Measurements from ENCODE around the gene KRTAP10-11. TPM values are rescaled to one million over a fixed set of nuclear protein-coding genes. Genes with fewer than 3 reads are reported as not detected.

Gene KRTAP10-11
- total and polyA plus RNA-seq, 2 donors (not counting 1 experiment from before 2014, with no cell fraction given) = not detected

DNA sequence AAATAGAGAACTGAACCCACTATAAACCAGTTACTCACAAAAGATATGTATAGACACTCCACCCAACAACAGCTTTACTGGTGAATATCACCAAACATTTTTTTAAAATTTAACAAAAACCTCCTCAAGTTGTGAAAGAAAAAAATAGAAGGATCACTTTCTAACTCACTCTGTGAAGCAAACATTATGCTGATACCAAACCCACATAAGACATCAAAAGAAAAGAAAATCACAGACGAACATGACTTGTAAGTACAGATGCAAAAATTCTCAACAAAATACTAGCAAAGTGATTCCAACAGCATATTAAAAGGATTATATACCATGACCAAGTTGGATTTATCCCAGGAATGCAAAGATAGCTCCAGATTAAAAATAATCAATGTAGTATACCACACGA is 45.5 kb downstream of the KRTAP10-11 start:
- no peak overlapping the region for H3K4me2 ChIP-seq (ENCODE audit: extremely low read depth, insufficient read depth, low read length)
- H3K4me3 ChIP-seq (replicated peaks in 1 of 4; ENCODE audit: control extremely low read depth in 1 of 4, insufficient read depth in 1 of 4, low read depth in 3 of 4, low read length in 4 of 4) = no peak overlapping the region
- no peaks in the 10 kb centered on the region for H4K20me1 ChIP-seq (ENCODE audit: control insufficient read depth, extremely low read depth, insufficient read depth, low read length)
- TF ChIP-seq, protein P1, sequence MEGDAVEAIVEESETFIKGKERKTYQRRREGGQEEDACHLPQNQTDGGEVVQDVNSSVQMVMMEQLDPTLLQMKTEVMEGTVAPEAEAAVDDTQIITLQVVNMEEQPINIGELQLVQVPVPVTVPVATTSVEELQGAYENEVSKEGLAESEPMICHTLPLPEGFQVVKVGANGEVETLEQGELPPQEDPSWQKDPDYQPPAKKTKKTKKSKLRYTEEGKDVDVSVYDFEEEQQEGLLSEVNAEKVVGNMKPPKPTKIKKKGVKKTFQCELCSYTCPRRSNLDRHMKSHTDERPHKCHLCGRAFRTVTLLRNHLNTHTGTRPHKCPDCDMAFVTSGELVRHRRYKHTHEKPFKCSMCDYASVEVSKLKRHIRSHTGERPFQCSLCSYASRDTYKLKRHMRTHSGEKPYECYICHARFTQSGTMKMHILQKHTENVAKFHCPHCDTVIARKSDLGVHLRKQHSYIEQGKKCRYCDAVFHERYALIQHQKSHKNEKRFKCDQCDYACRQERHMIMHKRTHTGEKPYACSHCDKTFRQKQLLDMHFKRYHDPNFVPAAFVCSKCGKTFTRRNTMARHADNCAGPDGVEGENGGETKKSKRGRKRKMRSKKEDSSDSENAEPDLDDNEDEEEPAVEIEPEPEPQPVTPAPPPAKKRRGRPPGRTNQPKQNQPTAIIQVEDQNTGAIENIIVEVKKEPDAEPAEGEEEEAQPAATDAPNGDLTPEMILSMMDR (conservative IDR thresholded peaks at IDR 0.05 in 1 of 2, IDR thresholded peaks at IDR 0.05 in 1 of 2; ENCODE audit: low read depth in 1 of 2, low read length in 2 of 2) = no peak
- TF ChIP-seq EZH2 (IDR thresholded peaks at IDR 0.05; ENCODE audit: low read length, missing control alignments) = no peak
- H3K27ac ChIP-seq (ENCODE audit: insufficient read depth, low read length) = no peak overlapping the region
- H3K27me3 ChIP-seq (ENCODE audit: control insufficient read depth, insufficient read depth, low read length) = peaks cover 4% of the 10 kb centered on the region
- no peak overlapping the region for H2AFZ ChIP-seq (ENCODE audit: low read length)
- H3K9me3 ChIP-seq (ENCODE audit: control insufficient read depth, insufficient read depth, low read depth, low read length) = no peaks in the 10 kb centered on the region
- H3K79me2 ChIP-seq (ENCODE audit: control insufficient read depth, insufficient read depth, low read length) = no peaks in the 10 kb centered on the region
- no peak for DNase-seq (ENCODE audit: low read depth in 2 of 2)
- no peaks in the 10 kb centered on the region for H3K36me3 ChIP-seq (ENCODE audit: control insufficient read depth, insufficient read depth, low read length)
- H3K4me1 ChIP-seq (ENCODE audit: control insufficient read depth, extremely low read depth, insufficient read depth, low read length) = no peaks in the 10 kb centered on the region
- H3K9ac ChIP-seq (ENCODE audit: insufficient read depth, low read length) = no peak overlapping the region

DNA sequence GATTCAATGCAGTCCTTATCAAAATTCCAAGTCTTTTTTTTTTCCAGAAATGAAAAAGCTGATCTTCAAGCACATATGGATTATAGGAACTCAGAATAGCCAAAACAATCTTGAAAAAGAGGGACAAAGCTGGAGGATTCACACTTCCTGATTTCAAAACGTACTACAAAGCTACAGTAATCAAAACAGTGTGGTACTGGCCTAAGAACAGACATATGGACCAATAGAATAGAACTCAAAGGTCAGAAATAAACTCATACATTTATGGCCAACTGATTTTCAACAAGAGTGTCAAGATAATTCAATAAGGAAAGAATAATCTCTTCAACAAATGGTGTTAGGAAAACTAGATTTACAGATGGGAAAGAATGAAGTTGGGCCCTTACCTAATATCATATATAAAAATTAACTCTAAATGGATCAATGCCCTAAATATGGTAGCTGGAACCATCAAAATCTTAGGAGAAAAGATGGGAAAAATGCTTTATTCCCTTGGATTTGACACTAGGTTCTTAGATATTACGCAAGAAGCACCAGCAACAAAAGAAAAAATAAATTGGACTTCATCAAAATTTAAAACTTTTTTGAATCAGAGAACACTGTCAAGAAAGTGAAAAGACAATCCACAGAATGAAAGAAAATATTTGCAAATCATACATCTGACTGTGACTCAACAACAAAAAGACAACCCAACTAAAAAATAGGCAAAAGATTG is 46.7 kb downstream of the KRTAP10-11 start:
- Histone ChIP-seq H2AFZ (ENCODE audit: low read length) (no peak overlapping the region), H3K9me3 (ENCODE audit: control insufficient read depth, insufficient read depth, low read depth, low read length) (no peaks in the 10 kb centered on the region), H3K36me3 (ENCODE audit: control insufficient read depth, insufficient read depth, low read length) (no peaks in the 10 kb centered on the region), H3K4me3 (replicated peaks in 1 of 4; ENCODE audit: control extremely low read depth in 1 of 4, insufficient read depth in 1 of 4, low read depth in 3 of 4, low read length in 4 of 4) (no peak overlapping the region), H3K27ac (ENCODE audit: insufficient read depth, low read length) (no peak overlapping the region), H3K9ac (ENCODE audit: insufficient read depth, low read length) (no peak overlapping the region), H4K20me1 (ENCODE audit: control insufficient read depth, extremely low read depth, insufficient read depth, low read length) (no peaks in the 10 kb centered on the region), H3K4me2 (ENCODE audit: extremely low read depth, insufficient read depth, low read length) (no peak overlapping the region), H3K4me1 (ENCODE audit: control insufficient read depth, extremely low read depth, insufficient read depth, low read length) (no peaks in the 10 kb centered on the region), H3K79me2 (ENCODE audit: control insufficient read depth, insufficient read depth, low read length) (no peaks in the 10 kb centered on the region), H3K27me3 (ENCODE audit: control insufficient read depth, insufficient read depth, low read length) (peaks cover 5% of the 10 kb centered on the region)
- TF ChIP-seq, protein P1 (conservative IDR thresholded peaks at IDR 0.05 in 1 of 2, IDR thresholded peaks at IDR 0.05 in 1 of 2; ENCODE audit: low read depth in 1 of 2, low read length in 2 of 2) = no peak
- TF ChIP-seq EZH2 (IDR thresholded peaks at IDR 0.05; ENCODE audit: low read length, missing control alignments) = no peak
- no peak for DNase-seq (ENCODE audit: low read depth in 2 of 2)

DNA sequence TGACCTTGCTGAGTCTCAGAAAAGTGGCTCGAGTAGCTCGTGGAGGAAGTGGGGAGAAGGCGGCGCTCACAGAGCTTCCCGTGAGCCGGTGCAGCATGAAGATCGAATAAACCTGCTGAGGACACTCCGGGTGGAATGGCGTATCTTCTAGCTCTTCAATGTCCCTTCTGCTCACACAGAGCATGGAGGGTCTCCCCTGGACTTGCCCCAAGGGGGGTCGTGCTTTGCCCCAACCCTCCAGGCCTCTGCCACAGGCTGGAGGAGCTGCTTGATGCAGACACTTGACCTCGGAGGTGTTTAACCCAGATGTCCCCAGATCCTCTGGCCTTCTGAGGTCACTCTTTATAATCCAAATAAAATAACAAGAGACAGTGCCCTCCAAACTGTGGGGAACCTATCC is 48.6 kb downstream of the KRTAP10-11 start:
- H3K27me3 ChIP-seq (ENCODE audit: control insufficient read depth, insufficient read depth, low read length) = peaks cover 5% of the 10 kb centered on the region
- H2AFZ ChIP-seq (ENCODE audit: low read length) = no peak overlapping the region
- no peak overlapping the region for H3K4me2 ChIP-seq (ENCODE audit: extremely low read depth, insufficient read depth, low read length)
- no peaks in the 10 kb centered on the region for H4K20me1 ChIP-seq (ENCODE audit: control insufficient read depth, extremely low read depth, insufficient read depth, low read length)
- no peaks in the 10 kb centered on the region for H3K4me1 ChIP-seq (ENCODE audit: control insufficient read depth, extremely low read depth, insufficient read depth, low read length)
- no peak for TF ChIP-seq EZH2 (IDR thresholded peaks at IDR 0.05; ENCODE audit: low read length, missing control alignments)
- TF ChIP-seq, protein P1 (conservative IDR thresholded peaks at IDR 0.05 in 1 of 2, IDR thresholded peaks at IDR 0.05 in 1 of 2; ENCODE audit: low read depth in 1 of 2, low read length in 2 of 2) = no peak
- H3K27ac ChIP-seq (ENCODE audit: insufficient read depth, low read length) = no peak overlapping the region
- H3K4me3 ChIP-seq (replicated peaks in 1 of 4; ENCODE audit: control extremely low read depth in 1 of 4, insufficient read depth in 1 of 4, low read depth in 3 of 4, low read length in 4 of 4) = no peak overlapping the region
- no peaks in the 10 kb centered on the region for H3K36me3 ChIP-seq (ENCODE audit: control insufficient read depth, insufficient read depth, low read length)
- no peaks in the 10 kb centered on the region for H3K79me2 ChIP-seq (ENCODE audit: control insufficient read depth, insufficient read depth, low read length)
- no peak for DNase-seq (ENCODE audit: low read depth in 2 of 2)
- no peak overlapping the region for H3K9ac ChIP-seq (ENCODE audit: insufficient read depth, low read length)
- H3K9me3 ChIP-seq (ENCODE audit: control insufficient read depth, insufficient read depth, low read depth, low read length) = no peaks in the 10 kb centered on the region

All from fibroblast of lung (primary cell).